HL-60 (cell line): ENCODE results near the gene SF3B4.

ENCODE experiments used
- CTCF ChIP-seq: IDR thresholded peaks from one replicate; pipeline ENCODE4 v1.5.1; 2011; ENCODE audit warnings: low read length, control low read depth, inconsistent platforms; ENCODE audit not compliant: insufficient read depth
- POLR2AphosphoS5 ChIP-seq: IDR thresholded peaks from 2 replicates; pipeline ENCODE4 v1.6.1; 2012; ENCODE audit warnings: low read depth

- TF ChIP-seq CTCF, result no peak
- TF ChIP-seq POLR2AphosphoS5, result no peak
These were observed 4.0 kb downstream of the SF3B4 start for GRCh38 chr1:149923626-149924025.
